ENCODE data around the gene PAQR9. TPM values are rescaled to one million over a fixed set of nuclear protein-coding genes. Genes with fewer than 3 reads are reported as not detected.
A peak's percentile ranks its signal among the peaks of the same experiment; 100 is the strongest.

The PAQR9 gene
- total and polyA plus RNA-seq, 2 of the 13 experiments (the other 11 are each of a cell fraction or from before 2014, with no cell fraction given) = 3.7 to 10.3 TPM

DNA sequence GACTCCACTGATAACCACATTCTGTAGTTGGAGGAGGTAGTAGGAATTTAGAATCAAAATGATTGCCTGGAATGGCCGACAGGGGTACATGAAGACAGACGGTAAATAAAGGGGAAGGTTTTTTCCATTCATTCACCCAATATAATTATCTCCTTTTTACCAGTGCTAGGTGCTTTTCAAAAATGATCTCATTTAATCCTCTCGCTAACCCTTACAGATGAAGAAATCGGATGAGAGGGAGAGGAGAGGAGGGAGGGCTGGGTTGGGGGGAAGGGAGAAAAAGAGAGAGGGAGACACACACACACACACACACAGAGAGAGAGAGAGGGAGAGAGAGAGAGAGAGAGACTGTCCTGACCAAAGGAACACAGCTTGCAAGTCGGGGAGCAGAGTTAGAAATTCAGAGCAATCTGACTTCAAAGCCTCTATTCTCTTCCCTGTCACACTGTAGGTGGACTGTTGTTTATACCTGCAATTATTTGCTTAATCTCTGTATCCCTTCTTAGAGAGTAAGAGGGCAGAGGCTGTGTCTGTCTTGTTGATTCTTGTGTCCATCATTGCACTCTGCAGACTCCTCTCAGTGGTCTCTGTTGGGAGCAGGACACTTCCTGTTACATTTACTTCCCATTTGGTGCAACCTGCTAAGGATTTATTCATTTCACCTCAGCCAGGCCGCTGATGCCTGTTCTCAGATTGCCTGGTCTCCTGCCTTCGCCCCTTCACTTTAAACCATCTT lies 18.7 kb upstream of the PAQR9 start (continued):
- TF ChIP-seq, protein P1, sequence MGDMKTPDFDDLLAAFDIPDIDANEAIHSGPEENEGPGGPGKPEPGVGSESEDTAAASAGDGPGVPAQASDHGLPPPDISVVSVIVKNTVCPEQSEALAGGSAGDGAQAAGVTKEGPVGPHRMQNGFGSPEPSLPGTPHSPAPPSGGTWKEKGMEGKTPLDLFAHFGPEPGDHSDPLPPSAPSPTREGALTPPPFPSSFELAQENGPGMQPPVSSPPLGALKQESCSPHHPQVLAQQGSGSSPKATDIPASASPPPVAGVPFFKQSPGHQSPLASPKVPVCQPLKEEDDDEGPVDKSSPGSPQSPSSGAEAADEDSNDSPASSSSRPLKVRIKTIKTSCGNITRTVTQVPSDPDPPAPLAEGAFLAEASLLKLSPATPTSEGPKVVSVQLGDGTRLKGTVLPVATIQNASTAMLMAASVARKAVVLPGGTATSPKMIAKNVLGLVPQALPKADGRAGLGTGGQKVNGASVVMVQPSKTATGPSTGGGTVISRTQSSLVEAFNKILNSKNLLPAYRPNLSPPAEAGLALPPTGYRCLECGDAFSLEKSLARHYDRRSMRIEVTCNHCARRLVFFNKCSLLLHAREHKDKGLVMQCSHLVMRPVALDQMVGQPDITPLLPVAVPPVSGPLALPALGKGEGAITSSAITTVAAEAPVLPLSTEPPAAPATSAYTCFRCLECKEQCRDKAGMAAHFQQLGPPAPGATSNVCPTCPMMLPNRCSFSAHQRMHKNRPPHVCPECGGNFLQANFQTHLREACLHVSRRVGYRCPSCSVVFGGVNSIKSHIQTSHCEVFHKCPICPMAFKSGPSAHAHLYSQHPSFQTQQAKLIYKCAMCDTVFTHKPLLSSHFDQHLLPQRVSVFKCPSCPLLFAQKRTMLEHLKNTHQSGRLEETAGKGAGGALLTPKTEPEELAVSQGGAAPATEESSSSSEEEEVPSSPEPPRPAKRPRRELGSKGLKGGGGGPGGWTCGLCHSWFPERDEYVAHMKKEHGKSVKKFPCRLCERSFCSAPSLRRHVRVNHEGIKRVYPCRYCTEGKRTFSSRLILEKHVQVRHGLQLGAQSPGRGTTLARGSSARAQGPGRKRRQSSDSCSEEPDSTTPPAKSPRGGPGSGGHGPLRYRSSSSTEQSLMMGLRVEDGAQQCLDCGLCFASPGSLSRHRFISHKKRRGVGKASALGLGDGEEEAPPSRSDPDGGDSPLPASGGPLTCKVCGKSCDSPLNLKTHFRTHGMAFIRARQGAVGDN (CRISPR knock-in tag; IDR thresholded peaks at IDR 0.05) = no peak
- TF ChIP-seq SOX6 (IDR thresholded peaks at IDR 0.05) = no peak
- TF ChIP-seq SOX6 (CRISPR knock-in tag; IDR thresholded peaks at IDR 0.05) = peak; percentile 28; the same call in 1 of the 2 replicates
- no peak for TF ChIP-seq PHF20 (CRISPR knock-in tag; IDR thresholded peaks at IDR 0.05)
- TF ChIP-seq RBFOX2 (IDR thresholded peaks at IDR 0.05; ENCODE audit: low read depth, low read length) = no peak
- TF ChIP-seq TBX3 (IDR thresholded peaks at IDR 0.05; ENCODE audit: borderline replicate concordance) = no peak
- TF ChIP-seq, protein P2, sequence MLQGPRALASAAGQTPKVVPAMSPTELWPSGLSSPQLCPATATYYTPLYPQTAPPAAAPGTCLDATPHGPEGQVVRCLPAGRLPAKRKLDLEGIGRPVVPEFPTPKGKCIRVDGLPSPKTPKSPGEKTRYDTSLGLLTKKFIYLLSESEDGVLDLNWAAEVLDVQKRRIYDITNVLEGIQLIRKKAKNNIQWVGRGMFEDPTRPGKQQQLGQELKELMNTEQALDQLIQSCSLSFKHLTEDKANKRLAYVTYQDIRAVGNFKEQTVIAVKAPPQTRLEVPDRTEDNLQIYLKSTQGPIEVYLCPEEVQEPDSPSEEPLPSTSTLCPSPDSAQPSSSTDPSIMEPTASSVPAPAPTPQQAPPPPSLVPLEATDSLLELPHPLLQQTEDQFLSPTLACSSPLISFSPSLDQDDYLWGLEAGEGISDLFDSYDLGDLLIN (CRISPR knock-in tag; IDR thresholded peaks at IDR 0.05; ENCODE audit: borderline replicate concordance) = no peak
- no peak for TF ChIP-seq SMYD3 (CRISPR knock-in tag; IDR thresholded peaks at IDR 0.05)
- TF ChIP-seq, protein P3, sequence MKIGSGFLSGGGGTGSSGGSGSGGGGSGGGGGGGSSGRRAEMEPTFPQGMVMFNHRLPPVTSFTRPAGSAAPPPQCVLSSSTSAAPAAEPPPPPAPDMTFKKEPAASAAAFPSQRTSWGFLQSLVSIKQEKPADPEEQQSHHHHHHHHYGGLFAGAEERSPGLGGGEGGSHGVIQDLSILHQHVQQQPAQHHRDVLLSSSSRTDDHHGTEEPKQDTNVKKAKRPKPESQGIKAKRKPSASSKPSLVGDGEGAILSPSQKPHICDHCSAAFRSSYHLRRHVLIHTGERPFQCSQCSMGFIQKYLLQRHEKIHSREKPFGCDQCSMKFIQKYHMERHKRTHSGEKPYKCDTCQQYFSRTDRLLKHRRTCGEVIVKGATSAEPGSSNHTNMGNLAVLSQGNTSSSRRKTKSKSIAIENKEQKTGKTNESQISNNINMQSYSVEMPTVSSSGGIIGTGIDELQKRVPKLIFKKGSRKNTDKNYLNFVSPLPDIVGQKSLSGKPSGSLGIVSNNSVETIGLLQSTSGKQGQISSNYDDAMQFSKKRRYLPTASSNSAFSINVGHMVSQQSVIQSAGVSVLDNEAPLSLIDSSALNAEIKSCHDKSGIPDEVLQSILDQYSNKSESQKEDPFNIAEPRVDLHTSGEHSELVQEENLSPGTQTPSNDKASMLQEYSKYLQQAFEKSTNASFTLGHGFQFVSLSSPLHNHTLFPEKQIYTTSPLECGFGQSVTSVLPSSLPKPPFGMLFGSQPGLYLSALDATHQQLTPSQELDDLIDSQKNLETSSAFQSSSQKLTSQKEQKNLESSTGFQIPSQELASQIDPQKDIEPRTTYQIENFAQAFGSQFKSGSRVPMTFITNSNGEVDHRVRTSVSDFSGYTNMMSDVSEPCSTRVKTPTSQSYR (CRISPR knock-in tag; IDR thresholded peaks at IDR 0.05; ENCODE audit: borderline replicate concordance) = peak; percentile 23; the same call in 1 of the 2 replicates
- no peak for TF ChIP-seq IRX3 (CRISPR knock-in tag; IDR thresholded peaks at IDR 0.05; ENCODE audit: borderline replicate concordance, low read depth)
- TF ChIP-seq, protein P4, sequence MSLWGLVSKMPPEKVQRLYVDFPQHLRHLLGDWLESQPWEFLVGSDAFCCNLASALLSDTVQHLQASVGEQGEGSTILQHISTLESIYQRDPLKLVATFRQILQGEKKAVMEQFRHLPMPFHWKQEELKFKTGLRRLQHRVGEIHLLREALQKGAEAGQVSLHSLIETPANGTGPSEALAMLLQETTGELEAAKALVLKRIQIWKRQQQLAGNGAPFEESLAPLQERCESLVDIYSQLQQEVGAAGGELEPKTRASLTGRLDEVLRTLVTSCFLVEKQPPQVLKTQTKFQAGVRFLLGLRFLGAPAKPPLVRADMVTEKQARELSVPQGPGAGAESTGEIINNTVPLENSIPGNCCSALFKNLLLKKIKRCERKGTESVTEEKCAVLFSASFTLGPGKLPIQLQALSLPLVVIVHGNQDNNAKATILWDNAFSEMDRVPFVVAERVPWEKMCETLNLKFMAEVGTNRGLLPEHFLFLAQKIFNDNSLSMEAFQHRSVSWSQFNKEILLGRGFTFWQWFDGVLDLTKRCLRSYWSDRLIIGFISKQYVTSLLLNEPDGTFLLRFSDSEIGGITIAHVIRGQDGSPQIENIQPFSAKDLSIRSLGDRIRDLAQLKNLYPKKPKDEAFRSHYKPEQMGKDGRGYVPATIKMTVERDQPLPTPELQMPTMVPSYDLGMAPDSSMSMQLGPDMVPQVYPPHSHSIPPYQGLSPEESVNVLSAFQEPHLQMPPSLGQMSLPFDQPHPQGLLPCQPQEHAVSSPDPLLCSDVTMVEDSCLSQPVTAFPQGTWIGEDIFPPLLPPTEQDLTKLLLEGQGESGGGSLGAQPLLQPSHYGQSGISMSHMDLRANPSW (CRISPR knock-in tag; IDR thresholded peaks at IDR 0.05; ENCODE audit: borderline replicate concordance) = no peak
- no peak for TF ChIP-seq ZNF296 (CRISPR knock-in tag; conservative IDR thresholded peaks at IDR 0.05)
- TF ChIP-seq ZNF282 (IDR thresholded peaks at IDR 0.05; ENCODE audit: partially characterized antibody) = no peak
- TF ChIP-seq SAP130 (CRISPR knock-in tag; IDR thresholded peaks at IDR 0.05; ENCODE audit: low read depth) = no peak
- TF ChIP-seq NCOA1 (CRISPR knock-in tag; IDR thresholded peaks at IDR 0.05) = no peak
- TF ChIP-seq MYNN (CRISPR knock-in tag; IDR thresholded peaks at IDR 0.05; ENCODE audit: low read depth) = no peak
- no peak for TF ChIP-seq ZNF619 (CRISPR knock-in tag; IDR thresholded peaks at IDR 0.05)
- TF ChIP-seq ZNF17 (CRISPR knock-in tag; IDR thresholded peaks at IDR 0.05) = no peak
- no peak for TF ChIP-seq NFATC3 (CRISPR knock-in tag; IDR thresholded peaks at IDR 0.05)
- TF ChIP-seq HOXD1 (CRISPR knock-in tag; IDR thresholded peaks at IDR 0.05) = no peak
